IPS DF 19.7 (cell line): ENCODE data around the gene SMCO3.
"Not testable (repeated sequence)": the region's sequence is repeated elsewhere in the genome, so short reads cannot be mapped to it uniquely, and the experiment has no call there.

Experiments
- DNase-seq: peaks from one replicate; pipeline ENCODE4 v3.0.0-alpha.2; 2013; ENCODE audit warnings: low read depth, low spot score

The SMCO3 gene

DNA sequence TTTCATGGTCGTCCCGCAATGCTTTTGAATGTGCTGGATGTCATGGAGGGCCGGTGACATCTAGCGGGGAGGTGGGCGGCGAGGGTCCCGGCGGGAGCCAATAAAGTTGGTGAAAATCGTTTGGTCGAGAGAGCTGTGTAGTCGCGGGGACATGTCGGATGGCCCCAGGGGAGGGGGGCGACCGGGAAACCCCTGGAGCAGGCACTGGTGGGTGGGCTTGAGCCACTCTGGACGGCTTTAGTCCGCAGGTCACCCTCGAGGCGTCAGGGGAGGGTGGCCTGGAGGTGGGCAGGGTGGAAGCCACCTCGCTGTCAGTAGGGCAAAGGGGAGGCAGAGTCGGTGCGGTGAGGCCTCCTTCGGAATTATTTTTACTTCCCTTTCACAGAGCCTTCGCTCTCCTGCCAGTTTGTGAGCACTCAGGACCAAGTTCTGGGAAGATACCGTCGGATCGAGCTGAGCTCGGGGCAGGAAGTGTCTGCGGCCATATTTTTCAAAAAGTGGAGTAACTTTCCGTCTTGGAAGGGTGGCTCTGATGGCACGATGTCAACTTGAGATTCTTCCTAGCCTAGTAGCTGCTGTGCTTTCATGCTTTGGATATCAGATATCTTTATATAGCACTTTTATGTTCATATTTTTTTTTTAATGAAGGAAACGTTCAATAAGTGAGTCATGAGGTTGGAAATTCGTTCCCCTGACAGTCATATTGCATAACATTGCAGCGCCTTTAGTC lies 38.9 kb downstream of the SMCO3 start:
- no peak for DNase-seq

DNA sequence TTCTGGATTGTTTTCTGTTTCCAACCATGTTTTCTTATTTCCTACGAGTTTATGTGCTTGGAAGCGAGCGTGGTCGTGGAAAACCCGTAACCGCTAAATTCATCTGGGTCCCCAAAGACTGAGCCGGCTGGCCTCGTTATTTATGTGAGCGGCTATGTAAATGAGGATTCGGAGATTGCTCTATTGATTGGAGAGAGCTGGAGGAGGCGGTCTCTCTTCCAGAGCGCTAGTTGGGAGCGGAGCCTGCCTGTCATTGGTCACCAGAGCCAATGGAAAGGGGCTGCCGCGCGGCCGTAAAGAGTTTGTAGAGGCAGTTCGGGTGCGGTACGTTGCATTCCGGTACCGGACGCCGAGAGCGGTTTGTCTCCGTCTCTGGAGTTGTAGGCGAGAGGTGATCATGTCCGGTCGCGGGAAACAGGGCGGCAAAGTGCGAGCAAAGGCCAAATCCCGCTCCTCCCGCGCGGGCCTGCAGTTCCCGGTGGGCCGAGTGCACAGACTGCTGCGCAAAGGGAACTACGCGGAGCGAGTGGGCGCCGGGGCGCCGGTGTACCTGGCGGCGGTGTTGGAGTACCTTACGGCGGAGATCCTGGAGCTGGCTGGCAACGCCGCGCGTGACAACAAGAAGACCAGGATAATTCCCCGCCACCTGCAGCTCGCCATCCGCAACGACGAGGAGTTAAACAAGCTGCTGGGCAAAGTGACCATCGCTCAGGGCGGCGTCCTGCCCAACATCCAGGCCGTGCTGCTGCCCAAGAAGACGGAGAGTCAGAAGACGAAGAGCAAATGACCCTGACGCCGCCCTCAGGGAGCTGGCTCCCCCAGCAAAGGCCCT lies 39.7 kb downstream of the SMCO3 start:
- peak; percentile 89 for DNase-seq

DNA sequence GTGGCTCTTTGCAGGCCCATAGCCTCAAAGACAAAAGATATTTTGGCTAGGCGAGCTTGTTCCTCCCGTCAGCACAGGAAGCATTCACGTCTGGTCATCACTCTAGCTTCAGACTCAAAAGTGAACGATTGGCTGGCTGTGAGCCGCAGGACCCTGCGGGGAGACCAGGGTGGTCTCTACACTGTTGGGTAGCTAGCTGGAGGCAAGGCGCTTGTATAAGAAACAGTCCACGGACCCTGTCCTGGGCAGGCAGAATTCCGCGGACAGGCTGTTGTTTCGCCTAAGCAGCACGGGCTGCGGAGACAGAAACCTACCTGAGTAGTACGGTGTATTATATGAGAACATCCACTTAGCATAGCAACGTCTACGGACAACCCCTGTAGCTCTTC lies 40.3 kb downstream of the SMCO3 start:
- no peak for DNase-seq

DNA sequence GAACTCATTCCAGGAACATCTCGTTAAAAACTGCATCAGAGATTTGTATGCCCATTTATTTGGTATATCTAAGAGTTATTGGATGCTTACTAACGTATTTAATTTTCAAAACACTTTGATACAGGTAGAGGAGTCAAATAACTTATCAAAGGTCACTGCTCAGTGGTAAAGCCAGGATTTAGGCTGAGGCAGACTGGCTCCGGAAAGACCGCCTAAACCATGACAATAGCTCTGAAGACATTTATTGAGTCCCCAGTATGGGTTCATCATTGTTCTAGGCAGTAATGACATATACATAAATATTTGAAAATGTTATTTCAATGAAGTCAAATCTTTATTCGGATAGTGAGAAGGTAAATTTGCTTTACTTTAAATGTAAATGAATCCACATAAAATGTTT lies 41.0 kb downstream of the SMCO3 start:
- no peak for DNase-seq

DNA sequence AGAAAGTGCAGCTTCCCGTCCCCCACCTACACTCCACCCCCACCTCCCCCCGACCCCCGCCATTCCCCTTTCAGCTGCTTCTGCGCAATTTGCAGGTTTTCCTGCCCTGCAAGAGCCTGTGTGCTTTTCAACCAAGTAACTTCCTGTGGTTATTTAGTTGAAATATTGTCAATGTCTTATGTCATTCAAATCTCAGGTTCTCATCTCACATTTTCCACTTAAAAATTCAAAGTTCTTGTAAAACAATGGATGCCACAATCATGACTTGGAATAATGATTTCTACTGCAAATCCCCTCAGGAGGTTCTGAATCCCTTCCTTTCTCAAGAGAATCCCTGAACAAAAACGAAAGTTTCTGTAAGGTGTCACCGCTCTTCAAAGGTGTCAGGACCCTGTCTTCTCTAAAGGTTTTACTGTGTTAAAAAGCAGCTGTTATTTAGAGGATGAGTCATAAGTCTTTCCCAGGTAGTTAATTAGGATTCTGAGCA lies 42.3 kb downstream of the SMCO3 start:
- no peak for DNase-seq

DNA sequence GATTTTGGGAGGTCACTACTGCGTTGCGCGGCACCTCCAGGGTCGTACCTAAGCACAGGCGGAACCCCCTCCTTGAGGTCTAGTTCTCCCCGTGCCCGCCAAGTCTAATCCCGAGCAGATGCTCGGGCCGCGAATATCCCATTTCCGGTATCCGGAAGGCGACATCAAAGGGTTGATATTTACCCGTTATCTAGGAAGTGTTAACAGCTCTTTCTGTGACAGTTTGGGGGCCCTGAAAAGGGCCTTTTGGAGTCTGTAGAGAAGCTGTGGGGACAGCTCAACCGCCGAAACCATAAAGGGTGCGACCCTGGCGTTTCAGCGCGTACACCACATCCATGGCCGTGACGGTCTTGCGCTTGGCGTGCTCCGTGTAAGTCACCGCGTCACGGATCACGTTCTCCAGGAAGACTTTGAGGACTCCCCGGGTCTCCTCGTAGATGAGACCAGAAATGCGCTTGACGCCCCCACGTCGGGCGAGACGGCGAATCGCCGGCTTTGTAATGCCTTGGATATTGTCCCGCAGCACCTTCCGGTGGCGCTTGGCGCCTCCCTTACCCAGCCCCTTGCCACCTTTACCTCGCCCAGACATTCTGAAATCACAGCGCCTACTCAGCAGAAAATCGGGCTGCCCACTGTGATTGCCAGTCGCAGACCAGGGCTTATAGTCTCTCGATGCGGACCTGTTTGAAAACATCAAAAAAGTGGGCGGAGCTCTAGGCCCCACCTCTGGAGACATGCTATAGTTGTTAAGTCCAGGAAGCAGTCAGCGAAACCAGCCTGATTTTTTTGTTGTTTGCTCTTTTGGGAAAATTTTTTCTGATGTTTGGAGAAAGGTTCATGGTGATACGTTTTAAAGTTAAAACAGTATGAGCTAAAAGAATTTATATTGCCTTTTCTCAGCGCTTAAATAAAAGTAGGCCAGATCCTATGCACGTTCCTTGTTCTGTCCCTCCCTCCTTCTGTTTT lies 43.2 kb downstream of the SMCO3 start:
- DNase-seq: peak; percentile 80

DNA sequence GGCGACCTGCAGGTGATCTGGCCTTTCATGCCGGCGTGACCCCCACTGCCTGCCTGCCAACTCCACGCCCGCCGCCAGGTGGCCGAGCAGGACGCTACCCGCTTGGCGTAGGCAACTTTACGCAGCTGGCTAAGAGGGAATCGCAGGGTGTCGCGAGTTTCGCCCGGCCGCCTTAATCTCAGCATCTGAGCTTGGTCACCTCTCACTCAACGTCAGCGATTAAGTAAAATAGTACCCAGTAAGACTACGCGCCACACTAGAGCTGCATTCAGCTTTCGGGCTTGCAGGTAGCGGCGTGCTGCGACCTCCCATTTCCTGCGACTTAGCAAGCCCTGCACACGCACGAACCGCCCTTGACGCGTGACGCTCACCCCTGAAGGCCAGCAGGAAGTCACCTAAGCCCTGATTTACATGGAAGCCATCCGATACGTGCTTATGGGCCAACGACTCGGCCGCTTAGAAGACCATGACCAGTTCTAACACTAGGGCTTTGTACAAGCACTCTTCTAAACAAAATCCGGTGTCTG lies 44.0 kb downstream of the SMCO3 start:
- no peak for DNase-seq

DNA sequence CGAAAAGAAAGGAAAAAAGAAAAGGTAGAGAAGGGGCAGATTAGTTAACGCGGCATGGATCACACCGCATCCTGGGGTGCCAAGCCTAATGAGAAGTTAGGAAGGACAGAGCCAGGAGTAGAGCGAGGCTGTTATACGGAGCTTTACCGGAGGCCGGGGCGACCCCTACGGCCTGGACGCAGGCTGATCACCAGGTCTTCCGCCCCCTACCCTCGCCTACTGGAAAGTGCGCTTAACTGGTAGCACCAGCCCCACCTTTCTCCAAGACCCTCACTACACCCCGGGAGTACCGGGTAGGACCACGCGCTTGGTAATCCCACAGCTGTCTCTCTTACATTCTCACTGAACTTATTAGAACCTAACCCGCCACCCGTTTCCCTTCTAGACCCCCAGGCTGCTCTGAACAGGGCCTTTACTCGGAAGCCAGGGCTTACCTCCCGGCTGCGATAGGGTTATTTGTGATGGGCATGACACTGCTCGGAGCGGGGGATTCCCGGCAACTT lies 44.5 kb downstream of the SMCO3 start:
- DNase-seq: no peak

DNA sequence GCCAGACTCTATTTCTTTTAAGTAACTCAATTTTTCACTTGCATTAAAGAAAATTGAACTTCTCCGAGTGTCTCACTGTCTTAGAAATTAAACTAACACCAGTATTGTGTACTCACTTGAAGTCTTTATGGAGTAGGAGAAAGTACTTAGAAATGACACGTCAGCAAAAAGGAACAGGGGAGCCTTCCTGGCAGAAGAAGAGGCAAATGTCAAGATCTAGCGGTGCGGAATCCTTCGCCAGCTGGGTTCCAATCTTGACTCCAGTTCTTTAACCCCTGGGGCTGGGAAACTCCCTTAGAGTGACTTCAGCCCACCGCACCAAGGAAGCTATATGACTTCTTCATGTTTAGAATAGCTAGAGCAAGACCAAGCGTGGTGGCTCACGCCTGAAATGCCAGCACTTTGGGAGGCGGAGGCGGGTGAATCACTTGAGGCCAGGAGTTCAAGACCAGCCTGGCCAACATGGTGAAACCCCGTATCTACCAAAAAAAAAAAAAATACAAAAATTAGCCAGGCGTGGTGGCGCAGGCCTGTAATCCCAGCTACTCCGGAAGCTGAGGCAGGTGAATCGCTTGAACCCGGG lies 45.1 kb downstream of the SMCO3 start:
- no peak for DNase-seq

DNA sequence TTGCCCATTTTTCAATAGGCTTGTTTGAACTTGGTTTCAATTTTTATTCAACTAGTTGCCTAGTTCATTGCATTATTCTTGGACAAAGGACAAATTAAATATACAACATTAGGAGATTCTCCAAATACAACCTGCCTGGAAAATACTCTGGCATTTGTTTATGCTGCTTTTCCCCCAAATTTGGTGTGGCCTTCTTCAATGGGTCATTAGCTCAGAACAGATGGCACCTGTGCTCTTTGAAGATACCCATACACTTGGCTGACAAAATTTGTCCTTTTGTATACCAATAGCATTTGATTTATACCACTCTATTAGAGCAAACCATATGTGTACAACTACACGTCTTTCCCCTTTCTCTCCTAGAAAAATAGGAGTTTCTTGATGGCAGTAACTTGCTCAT lies 46.4 kb downstream of the SMCO3 start:
- DNase-seq: no peak

DNA sequence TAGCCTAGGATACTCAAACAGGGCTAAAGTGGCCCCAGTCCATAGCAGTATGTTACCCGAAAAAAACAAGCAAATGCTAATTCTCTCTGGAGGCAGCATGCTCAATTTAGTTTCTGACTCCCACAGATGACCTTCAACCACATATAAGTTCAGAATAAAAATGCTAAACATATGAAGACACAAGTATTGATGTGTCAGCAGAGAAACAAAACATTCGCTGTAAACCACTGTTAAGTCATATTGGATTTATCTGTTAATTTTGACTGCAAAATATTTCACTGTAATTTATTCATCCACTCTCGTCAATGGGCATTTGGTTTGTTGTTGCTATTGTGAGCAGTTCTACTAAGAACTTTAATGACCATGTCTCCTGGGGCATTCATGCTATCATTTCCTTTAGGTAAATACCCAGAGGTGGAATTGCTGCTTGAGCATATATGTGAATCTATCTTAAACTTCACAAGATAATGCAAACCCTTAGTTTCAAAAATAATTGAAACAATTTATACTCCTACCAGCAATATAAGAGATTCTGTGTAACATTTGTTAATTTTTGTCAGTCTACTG lies 47.2 kb downstream of the SMCO3 start:
- no peak for DNase-seq

DNA sequence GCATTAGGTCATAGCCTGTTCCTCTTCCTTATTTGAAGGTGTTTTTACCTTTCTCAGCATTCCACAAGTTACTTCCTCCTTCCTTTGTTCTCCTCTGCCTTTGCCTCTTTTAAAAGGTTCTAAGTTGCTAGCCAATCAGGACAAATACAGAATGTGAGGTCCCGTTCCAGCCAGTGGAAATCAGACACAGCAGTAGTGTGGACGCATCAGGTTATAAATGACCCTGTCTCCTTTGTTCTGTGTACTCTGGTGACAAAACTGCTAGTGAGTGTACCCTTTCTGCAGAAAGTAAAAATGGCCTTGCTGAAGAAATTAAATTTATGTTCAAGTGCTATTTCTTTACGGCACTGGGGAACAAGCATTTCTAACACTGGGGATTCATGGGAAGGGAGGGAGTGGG lies 48.0 kb downstream of the SMCO3 start:
- not testable (repeated sequence) for DNase-seq

DNA sequence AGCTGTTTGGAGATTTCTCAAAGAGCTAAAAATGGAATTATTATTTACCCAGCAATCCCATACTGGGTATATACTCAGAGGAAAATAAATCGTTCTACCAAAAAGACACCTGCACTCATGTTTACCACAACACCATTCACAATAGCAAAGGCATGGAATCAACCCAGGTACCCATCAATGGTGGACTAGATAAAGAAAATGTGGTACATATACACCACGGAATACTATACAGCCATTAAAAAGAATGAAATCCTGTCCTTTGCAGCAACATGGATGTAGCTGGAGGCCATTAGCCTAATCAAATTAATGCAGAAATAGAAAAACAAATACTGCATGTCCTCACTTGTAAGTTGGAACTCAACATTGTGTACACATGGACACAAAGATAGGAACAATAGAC lies 48.6 kb downstream of the SMCO3 start:
- no peak for DNase-seq

DNA sequence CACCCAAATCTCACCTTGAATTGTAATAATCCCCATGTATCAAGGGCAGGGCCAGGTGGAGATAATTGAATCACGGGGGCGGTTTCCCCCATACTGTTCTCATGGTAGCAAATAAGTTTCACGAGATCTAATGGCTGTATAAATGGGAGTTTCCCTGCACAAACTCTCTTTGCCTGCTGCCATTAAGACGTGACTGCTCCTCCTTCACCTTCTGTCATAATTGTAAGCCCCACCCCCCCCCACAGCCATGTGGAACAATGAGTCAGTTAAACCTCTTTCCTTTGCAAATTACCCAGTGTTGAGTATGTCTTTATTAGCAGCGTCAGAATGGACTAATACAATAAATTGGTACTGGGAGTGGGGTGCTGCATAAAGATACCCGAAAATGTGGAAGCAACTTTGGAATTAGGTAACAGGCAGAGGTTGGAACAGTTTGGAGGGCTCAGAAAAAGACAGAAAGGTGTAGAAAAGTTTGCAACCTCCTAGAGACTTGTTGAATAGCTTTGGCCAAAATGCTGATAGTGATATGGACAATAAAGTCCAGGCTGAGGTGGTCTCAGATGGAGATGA lies 54.2 kb downstream of the SMCO3 start:
- not testable (repeated sequence) for DNase-seq

DNA sequence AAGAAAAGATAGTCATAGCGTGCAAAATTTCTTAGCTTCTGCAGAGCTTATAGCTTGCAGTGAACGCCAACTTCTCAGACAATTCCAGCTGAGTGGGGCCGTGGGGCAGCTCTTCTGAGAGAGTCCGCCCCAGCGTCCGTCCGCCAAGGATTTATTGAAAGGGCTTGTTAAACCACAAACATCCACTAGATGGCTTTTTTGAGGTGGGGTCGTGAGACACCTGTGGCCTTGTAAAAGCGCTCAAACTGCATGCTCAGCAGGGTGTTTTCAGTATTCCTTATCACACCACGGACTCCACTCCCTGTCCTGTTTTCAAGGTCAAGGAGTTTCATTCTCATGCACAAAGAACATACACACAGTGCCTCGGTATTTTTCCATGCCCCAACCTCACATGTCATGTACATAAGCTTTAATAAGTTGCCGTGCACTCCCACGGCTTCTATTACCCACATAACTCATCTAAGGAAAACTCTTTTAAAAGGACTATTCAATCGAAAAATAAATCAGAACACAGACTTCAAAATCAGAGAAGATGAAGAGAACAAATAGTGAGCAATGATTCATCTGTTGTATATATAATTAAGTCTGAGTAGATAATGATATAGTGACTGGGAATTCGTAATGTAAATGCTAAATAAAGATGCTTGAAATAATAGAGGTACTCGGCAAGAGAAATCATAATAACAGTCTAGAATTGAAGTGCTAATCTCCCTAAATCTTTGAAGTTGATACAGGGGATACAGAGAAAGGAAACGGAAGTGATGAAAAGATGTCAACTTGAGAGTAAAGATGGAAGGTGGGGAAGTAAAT lies 57.4 kb downstream of the SMCO3 start:
- no peak for DNase-seq
